Uterine smooth muscle cell (primary cell): ENCODE measurements around the gene MYOT. TPM values are rescaled to one million over a fixed set of nuclear protein-coding genes. Genes with fewer than 3 reads are reported as not detected.

Source experiments
- total RNA-seq: library from RNA; depleted of rRNA; stranded (reverse); fragments of >200 nt; gene quantifications from 2 replicates; pipeline ENCODE4 v1.2.3, GENCODE V29; 2014

Gene MYOT, protein sequence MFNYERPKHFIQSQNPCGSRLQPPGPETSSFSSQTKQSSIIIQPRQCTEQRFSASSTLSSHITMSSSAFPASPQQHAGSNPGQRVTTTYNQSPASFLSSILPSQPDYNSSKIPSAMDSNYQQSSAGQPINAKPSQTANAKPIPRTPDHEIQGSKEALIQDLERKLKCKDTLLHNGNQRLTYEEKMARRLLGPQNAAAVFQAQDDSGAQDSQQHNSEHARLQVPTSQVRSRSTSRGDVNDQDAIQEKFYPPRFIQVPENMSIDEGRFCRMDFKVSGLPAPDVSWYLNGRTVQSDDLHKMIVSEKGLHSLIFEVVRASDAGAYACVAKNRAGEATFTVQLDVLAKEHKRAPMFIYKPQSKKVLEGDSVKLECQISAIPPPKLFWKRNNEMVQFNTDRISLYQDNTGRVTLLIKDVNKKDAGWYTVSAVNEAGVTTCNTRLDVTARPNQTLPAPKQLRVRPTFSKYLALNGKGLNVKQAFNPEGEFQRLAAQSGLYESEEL
- not detected in 2 replicates for total RNA-seq

DNA sequence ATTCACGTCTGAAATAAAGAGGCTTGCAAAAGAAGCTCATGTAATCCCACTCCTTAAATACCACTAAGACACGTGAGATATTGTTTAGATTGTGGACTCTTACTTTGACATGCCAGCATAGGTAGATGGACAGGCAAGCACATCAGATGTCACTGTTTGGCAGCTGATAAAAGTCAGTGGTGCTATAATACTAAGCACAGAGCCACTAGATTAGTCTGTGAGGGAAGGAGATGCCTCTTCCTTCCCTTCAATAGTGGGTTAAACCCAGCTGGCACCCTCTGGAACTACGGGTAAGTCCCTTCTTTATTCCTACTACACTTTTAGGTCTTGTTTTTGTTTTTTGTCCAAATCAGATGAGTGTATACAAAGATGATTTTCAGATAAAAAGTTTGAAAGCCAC is at the start of gene MYOT:
MYOT (plus strand) TSS at position 197 of the 400 bp plus-strand sequence. CDS start 2,792 bp downstream, outside the sequence.

DNA sequence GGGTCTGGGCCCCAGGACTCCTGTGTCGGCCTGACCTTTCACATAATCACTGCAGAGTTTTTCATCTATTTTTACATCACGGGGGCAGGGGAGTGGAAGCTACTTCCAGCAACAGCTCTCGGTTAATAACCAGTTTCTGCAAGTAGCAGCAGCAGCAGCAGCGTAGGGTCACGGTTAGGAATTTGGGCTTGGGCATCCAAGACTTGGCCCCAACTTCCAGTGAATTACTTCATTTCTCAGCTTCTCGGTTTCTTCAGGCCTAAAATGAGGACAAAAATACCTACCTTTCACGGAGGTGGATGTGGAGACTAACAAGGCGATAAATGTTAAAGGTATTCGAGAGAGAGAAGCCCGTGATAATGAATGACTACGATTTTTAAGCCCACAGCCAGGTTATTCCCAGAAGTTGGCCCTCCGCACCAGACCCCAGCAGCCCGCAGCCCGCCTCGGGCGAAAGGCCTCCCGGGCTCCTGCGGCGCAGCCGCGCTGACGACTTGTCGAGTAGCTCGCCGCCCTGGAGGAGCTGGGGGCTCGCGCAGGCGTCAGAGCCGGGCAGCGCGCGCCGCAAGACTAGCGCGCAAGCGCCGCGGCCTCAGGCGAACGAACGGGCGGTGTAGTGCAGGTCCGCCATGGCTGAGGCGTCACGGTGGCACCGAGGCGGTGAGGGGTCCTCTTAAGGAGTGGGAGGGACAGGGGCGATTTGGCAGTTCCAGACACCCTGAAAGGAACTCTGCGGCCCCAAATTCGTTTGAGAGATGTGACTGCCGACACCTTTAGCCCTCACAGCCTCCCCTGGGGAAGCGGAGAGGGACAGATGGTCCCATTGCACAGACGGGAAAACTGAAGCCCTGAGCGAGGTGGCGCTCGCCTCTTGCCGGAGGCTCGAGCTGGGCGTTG is 21.5 kb downstream of the MYOT start, which contains the start of gene PKD2L2:
PKD2L2 (plus strand) TSS at position 595 of the 897 bp plus-strand sequence; CDS start at position 630, 35 bp downstream.

Other genes starting within 250 kb of the MYOT start
- 3.4 and 4.0 TPM in 2 replicates for gene KLHL3, start 131.8 kb upstream of the MYOT start, total RNA-seq
- gene HNRNPA0, start 113.5 kb upstream of the MYOT start, total RNA-seq, result 11.3 and 14.2 TPM in 2 replicates
- gene PKD2L2, start 21.6 kb downstream of the MYOT start, total RNA-seq, result under 0.01 TPM in 1 of 2 replicates, not detected in the other
- 26.9 and 28.2 TPM in 2 replicates for gene FAM13B, start 165.2 kb downstream of the MYOT start, total RNA-seq
- not detected in 2 replicates for gene WNT8A, start 216.2 kb downstream of the MYOT start, total RNA-seq